NCI-H2196 treated with DMSO at 0.1 percent for 48 hours (cell line): Measurements from ENCODE around the gene COL5A1.

ENCODE experiments used
- DNase-seq: peaks from one replicate; lab custom pipeline; 2025; ENCODE audit not compliant: unreplicated experiment; lab: John Stamatoyannopoulos, UW

COL5A1 gene

DNA sequence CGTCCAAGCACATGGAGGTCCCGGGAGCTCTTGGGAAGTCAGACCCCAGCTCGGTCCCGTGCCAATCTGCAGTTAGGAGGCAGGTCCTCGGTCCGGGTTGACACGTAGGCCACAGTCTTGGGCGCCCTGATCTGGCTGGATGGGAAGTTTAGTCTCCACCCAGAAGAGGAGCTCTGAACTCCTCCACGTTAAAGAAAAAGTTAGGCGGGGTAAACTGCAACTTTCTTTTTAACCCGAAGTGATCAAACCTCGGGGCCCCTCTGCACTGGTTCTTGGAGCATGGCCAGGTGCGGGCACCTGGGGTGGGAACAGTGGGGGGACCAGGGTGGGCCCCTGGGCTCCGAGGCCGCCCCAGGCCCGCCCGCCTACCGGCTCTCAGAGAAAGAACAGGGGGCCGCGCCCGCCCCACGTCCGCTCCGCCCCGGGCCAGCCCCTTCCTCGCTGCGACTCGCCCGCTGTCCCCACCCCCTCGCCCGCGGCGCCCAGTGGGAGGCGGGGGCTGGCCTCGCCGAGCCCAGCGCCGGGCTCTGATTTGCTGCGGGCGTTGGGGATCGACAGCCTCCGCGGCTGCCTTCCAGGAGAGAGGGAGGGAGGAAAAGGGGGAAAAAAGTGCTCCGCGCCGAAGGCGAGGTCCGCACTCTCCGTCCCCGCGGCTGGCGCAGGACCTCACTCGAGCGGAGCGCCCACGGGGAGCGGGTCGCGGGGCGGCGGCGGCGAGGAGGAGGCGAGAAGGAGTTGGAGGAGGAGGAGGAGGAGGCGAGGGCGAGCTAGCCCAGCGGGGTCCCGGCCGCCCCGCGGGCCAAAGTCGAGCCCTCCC is at the start of gene COL5A1:
TSS of gene COL5A1 (plus strand) at position 631 of the 817 bp plus-strand sequence. CDS start 385 bp downstream, outside the sequence.
- no peak for DNase-seq

DNA sequence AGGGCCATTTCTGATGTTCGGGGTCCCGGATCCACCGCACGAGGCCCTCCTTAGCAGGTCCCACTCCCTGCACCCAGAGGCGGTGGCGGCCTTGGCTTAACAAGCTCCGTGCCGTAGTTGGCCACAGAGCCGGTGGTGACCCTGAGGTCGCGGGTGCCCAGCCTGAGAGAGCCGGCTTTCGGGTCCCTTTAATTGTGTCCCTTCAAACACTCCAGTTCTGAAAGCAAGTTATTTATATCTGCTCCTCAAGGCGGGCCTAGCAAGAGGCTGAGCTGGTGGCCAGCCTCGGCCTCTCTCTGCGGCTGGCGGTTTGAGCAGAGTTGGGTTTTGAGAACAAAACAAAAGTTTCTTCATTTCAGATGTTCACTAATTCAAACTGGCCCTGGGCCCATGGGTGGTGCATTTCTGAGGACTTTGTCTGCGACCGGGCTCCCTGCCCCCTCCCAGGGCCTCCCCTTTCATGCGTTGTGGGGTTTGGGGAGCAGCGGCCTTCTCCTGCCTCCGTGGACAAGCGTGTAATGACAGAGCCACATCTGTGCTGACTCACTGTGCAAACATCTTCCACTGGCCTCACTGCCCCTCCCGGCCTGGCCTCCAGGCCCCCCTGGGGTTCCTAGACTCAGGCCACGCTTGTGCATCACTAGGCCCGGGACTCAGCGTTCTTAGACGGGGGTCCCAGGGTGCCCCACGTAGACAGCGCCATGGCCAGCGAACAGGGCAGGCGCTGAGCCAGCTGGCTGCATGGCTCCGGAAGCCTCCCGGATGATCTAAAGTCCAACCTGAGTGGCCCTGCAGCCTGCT is 49.4 kb upstream of the COL5A1 start:
- DNase-seq, result no peak

DNA sequence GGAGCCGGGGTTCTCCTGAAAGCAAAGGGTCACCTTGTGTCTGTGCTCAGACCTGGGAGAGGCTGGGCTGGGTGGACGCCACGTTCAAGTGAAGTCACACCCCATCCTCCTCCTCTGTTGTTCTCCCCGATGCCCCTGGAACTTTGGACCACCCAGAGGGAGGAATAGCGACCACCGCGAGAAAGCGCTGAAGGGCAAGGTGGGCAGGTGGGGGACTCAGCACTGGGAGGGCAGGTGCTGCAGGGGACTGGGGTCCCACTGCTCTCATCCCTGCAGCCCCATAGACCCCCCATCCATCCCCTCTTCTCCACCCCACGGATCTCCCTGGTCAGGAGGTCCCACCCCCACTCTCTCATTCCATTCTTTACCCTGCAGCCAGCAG is 48.8 kb upstream of the COL5A1 start:
- DNase-seq, result no peak

DNA sequence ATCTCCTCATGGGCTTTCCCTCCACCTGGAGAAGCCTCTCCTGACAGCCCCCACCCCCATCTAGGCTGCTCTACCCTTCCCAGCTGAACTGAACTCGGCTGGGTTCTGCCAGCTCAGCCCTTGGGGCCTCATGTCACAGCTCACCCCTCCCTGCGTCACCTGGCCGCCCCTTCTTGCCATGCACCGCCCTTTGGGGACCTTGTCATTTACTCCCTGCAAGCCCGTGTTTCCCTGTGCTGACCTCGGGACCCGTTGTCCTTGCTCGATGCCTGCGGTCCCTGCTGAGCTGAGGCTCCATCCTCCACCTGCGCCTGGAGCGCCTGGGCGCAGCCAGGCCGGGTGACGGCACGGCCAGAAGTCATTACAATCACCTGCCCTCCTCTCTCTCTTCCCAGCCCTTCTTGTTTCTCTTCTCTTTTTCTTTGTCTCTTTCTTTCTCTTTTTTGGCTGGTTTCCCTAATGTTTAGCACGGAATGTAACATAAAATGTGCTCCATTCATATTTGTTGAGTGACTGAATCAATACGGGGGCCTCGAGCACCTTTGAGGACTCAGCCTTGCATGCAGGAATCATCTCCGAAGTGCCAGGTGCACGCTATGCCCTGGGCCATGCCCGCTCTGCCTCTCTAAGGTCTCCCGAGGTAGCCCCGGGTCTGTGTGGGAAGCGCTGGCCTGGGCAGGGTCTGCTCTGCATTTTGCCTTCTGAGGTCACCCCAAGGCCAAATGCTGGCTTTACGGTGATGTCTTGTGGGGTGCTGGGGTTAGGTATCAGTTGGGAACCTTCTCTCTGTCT is 48.1 kb upstream of the COL5A1 start:
- no peak for DNase-seq

DNA sequence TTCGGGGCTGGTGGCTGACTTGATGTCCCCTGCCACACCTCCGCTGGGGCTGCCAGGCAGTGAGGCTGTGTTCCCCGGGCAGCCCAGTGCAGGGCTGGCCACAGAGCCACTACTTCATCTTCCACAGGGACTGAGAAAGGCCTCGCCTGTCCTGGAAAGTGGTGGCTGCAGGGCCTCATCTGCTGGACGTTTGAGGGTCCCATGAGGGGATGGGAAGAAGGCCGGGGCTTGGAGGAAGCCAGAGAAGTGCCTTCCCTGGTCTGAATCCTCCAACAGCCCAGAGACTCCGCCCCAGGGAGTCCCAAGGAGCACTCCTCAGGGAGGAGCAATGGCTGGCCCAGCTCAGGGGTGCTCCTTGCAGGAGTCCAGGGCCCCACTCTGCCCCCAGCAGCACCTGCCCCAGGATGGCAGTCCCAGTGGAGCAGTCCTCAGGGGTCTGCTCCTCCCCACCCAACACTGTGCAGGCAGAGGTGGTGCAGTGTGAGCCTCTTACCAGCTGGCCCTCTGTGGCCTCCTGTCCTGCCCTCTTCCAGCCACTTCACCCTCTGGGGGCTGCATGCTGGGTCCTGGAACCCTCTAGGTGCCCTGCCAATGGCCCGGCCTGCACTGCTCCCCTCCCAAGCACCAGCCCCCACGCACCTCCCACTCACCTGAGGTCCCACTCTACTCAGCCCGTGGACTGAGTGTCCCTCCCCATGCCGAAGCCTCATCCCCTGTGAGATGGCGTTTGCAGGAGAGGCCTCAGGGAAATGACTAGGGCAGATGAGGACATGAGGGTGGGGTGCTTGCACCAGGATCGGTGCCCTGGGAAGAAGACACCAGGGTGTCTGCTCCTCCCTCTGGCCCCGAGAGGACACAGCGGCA is 47.3 kb upstream of the COL5A1 start:
- no peak for DNase-seq

DNA sequence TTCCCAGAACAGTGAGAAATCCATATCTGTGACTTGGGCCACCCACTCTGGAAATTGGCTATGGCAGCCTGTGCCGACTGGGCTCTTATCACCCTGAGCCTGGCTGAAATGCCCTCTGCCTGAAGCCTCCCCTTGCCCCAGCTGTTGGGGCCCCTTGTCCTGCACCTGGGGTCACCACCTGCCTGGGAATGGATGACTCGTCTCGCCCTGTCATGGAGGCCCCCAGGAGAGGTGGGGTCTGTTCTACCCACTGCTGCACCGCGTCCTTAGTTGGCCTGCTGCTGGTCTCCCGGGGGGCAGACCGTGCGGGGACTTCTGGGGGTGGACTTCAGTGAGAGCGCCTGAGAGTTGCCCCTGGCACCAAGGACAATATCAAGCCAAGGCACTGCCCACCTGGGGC is 46.6 kb upstream of the COL5A1 start:
- DNase-seq, result no peak

DNA sequence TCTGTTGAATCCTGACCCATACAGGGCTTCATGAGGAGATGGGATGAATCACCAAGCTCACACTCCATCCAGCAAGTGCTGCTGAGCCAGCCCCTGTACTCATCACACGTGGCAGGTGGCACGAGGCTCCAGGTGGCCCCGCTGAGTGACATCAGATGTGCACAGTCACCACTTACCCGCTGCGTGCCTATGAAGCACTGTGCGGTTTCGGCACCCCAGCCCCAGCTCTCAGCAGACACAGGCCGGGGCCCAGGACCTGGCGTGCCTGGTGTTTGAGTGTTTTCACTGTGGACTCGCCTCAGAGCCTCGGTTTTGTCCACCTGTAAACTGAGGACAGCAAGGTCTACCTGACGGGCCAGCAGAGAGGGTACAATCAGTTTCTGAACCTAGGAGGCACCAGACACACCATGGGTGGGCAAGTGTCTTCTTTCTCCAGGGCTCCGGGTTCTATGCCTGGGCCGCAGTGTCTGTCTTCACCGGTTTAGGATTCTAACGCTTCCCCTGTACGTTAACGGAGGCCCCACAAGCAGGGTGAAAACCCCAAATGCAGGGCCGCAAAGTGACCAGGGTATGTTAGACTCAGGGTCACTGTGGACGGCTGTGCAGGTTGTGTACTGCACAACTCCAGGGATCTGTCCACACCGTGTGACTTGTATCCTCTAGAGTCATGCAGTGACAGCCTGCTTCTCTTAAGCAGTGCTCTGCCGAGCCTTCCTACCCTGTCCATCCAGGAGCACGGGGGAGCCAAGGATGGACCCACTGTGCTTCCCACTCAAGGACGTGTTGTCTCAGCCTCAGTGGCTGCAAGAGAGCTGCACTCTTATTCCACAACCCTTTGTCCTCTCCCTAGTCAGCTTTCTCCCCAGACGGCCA is 44.3 kb upstream of the COL5A1 start:
- DNase-seq, result no peak

DNA sequence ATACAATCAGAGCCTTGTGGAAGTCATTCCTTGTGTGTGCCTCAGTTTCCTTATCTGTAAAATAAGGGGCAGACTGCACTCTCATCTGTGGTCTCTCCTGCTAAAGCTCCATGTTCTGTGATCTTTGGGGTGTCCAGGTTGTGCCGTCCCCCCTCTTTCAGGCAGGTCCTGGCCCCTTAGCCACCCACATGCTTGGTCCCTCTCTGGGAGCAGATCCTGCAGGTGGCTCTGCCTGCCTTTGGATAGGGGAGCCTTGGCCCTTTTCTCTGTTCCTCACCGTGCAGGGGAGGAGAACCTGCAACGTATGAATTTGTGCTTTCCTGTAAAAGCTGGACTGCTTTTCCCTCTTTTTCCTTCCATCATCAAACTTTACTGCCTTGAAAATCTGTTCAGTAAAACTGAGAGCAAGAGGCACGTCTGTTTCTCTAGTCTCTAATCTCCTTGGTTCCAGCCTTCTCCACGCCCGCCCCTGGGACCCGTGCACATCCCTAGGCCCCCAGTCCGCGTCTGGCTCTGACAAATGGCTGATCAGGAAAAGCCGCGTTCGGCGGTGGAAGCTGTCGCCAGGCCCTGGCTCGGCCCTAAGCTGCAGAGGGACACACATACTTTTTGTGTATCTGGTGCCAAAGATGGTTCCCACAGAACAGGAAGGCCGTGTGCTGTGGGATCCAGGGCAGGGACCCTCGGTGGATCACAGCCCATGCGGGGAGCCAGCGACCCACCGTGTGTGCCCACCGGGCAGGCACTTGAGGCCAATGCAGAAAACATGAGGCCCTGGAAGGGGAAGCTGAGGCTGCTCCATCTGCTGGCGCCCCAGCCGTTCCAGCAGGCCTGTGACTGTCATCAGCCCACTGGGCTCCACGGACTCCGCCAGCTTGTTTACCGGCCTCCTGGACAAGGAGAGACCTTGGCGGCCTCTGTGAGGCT is 43.4 kb upstream of the COL5A1 start:
- no peak for DNase-seq

DNA sequence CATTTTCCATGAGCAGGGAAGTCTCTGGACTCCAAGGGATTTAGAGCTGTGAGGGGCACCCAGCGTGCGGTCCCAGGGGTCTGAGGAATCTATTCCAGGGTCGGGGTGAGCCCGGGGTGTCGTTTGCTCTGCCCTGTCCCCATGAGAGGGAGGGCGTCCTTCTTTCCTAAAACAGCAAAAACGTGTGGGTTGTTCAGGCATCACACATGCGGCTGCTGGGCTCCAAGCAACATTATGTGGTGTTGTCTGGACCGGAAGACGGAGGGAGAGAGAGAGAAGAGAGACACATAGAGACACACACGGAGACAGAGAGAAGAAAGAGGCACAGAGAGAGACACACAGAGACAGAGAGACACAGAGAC is 42.7 kb upstream of the COL5A1 start:
- DNase-seq, result no peak

DNA sequence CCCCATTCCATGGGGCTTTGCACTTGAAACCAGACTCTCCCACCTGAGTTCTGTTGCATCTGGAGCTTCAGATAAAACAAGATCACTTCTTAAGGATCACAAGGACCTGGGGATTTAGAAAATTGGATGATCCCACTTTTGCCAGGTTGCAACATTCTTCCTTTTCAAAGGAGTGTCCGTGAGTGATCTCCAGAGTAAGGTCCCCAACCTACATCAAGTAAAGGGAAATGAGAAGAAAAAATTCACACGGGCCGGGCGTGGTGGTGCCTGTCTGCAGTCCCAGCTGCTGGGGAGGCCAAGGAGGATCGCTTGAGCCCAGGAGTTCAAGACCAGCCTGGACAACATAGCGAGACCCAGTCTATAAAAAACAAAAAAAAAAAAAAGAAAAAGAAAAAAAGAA is 41.2 kb upstream of the COL5A1 start:
- no peak for DNase-seq

DNA sequence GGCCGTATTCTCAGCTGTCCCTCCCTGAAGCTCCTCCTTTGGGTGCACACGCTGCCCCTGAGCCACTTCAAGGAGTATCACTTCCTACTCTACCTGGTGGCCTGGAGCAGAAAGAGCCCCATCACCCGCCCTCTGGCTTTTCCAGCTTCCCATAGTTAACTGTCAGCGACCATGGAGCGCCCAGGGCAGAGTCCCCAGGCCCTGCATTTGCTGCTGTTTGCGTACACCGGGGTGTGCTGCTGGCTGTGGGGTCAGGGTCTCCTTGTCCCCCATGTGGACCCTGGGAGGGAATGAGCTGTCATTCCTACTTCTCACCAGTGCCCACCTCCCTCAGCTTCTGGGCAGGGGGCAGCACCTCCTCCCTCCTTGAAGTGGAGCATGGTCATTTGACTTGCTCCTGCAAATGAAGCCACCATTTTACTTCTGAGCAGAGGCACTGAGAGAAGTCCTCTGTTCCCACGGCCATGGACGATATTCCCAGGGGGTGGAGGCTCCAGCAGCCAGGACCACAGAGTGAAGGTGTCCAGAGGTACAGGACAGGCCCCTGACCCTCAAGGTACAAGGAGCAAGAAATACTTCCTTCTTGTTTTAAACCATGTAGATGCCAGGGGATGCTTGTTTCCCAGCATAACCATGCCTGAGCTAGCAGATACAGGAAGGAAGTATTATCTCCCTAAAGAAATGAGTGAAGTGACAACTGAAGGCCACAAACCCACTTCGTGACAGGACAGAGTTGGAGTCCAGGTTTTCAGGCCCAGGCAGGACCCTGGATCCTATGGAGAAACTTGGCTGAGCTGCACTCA is 40.6 kb upstream of the COL5A1 start:
- no peak for DNase-seq

DNA sequence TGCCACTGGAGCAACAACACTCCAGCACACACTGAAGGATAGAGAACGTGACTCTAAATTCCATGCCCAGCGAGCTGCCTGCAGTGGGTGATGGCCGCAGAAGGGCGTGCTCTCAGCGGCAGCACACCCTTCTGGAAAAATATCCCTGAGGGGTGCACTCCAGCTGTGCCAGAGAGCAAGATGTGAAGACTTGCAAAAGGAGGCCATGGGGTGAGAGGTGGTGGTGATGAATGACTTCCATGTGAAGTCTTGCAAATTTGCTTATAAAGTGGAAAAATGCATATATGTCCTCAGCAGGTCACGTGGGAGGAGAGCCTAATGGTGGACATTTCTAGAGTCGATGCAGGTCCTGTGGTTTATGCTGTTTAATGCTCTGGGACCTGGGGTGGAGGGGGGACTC is 39.8 kb upstream of the COL5A1 start:
- no peak for DNase-seq

DNA sequence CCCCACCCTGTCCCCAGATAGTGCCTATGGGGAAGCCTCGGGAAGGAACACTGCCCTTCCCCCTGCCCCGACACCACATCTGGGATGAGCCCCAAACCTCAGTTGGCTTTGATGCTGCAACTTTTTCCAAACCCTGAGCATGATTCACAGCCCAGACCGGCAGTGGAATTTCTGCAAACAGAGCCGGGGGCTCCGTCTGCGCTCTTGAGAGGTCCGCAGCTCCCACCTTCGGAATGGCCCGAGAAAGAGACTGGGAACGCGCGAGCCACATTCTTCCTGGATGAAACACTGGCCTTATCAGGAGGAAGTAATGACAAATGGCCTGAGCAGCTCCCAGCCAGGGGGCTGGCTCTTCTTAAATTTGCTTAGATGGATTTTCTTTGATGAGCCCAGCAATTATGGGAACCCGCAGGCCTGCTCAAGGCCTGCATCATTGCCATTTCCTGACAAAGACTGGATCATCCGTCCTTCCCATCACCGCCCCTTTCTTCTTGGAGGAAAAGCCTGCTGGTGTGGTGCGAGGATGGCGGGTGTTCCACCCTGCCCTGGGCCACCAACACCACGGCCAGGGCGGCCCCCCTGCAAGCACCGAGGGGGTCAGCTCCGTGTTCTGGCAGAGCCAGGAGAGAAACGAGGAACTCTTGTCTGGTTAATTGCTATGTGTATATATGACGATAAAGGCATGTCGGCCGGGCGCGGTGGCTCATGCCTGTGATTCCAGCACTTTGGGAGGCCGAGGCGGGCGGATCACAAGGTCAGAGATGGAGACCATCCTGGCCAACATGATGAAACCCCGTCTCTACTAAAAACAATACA is 38.8 kb upstream of the COL5A1 start:
- DNase-seq, result no peak

DNA sequence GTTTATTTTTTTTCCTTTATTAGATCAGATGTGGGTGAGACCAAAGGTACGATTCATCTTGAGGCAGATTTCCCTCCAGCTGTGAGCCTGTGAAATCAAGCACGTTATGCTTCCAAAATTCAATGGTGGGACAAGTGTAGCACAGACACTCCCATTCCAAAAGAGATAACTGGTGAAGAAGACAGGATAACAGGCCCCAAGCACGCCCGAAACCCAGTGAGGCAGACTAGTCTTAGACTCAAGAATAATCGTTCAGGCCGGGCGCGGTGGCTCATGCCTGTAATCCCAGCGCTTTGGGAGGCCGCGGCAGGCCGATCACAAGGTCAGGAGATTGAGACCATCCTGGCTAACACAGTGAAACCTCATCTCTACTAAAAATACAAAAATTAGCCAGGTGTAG is 36.8 kb upstream of the COL5A1 start:
- DNase-seq, result no peak

DNA sequence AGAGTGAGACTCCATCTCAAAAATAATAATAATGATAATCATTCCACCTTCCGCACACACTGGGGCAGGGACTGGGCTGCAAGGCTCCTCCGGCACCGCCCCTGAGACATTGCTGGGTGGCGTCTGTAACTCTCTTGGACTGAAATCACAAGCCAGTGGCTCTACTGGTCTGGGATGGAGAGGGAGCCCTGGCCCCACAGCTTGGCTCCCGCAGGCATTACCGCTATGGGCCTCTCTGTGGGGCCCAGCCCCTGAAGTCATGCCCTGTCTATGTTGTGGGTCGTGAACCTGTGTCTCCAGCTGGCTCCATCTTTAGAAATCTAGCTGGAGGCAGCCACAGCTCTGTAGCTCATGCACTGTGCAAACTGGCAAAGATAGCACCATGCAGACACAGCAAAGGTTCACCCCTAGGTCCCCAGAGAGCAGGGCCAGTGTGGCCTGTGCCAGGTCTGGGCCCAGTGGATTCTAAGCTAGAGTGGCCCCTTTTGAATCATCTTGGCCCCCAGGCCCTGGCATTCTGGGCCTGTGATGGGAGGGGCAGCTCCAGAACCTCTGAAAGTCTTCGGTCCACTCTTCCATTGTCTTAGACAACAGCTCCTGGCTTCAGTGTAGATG is 36.1 kb upstream of the COL5A1 start:
- DNase-seq, result no peak

DNA sequence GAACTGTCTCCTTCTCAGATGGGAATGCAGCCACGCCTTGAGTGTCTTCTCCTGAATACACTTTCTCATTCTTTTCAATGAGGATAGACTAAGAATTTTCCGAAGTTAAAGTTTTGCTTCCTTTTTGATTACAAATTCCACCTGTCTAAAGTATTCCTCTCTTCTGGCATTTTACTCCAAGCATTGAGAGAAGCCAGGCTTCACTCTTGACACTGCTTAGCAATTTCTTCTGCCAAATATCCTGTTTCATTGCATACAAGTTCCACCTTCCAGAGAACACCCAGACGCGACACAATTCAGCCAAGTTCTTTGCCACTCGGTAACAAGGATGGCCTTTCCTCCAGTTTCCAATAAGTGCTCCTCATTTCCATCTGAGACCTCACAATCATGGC is 35.6 kb upstream of the COL5A1 start:
- DNase-seq, result no peak
